ENCODE measurements around the gene APLP2. TPM values are rescaled to one million over a fixed set of nuclear protein-coding genes. Genes with fewer than 3 reads are reported as not detected.

Gene APLP2
- total and polyA plus RNA-seq, 2 experiments from 2014 or later: 322 to 362 TPM

- TF ChIP-seq, protein P1, sequence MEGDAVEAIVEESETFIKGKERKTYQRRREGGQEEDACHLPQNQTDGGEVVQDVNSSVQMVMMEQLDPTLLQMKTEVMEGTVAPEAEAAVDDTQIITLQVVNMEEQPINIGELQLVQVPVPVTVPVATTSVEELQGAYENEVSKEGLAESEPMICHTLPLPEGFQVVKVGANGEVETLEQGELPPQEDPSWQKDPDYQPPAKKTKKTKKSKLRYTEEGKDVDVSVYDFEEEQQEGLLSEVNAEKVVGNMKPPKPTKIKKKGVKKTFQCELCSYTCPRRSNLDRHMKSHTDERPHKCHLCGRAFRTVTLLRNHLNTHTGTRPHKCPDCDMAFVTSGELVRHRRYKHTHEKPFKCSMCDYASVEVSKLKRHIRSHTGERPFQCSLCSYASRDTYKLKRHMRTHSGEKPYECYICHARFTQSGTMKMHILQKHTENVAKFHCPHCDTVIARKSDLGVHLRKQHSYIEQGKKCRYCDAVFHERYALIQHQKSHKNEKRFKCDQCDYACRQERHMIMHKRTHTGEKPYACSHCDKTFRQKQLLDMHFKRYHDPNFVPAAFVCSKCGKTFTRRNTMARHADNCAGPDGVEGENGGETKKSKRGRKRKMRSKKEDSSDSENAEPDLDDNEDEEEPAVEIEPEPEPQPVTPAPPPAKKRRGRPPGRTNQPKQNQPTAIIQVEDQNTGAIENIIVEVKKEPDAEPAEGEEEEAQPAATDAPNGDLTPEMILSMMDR (conservative IDR thresholded peaks at IDR 0.05; ENCODE audit: low read depth in 2 of 2): no peak
- TF ChIP-seq ZNF114 (CRISPR knock-in tag; IDR thresholded peaks at IDR 0.05) (no peak), NANOG (IDR thresholded peaks at IDR 0.05; ENCODE audit: borderline replicate concordance) (no peak), EZH2phosphoT487 (IDR thresholded peaks at IDR 0.05; ENCODE audit: unreplicated experiment) (no peak)
- TF ChIP-seq, protein P2, sequence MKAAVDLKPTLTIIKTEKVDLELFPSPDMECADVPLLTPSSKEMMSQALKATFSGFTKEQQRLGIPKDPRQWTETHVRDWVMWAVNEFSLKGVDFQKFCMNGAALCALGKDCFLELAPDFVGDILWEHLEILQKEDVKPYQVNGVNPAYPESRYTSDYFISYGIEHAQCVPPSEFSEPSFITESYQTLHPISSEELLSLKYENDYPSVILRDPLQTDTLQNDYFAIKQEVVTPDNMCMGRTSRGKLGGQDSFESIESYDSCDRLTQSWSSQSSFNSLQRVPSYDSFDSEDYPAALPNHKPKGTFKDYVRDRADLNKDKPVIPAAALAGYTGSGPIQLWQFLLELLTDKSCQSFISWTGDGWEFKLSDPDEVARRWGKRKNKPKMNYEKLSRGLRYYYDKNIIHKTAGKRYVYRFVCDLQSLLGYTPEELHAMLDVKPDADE (IDR thresholded peaks at IDR 0.05): no peak
These were observed 29.7 kb downstream of the APLP2 start (continued) for GRCh38 chr11:130099356-130099755.

- Histone ChIP-seq H2AFZ (no peak overlapping the region), H3F3A (replicated peaks; ENCODE audit: low read depth) (no peaks in the 10 kb centered on the region), H3K4me1 (ENCODE audit: insufficient read depth) (peaks cover 11% of the 10 kb centered on the region; the same call in 1 of the 2 replicates), H3K27me3 (ENCODE audit: insufficient read depth) (no peaks in the 10 kb centered on the region), H3K36me3 (ENCODE audit: insufficient read depth) (no peaks in the 10 kb centered on the region), H3K4me2 (no peak overlapping the region), H4K20me1 (replicated peaks; ENCODE audit: insufficient read depth) (peaks cover 23% of the 10 kb centered on the region; the same call in 1 of the 2 replicates), H3K9me2 (ENCODE audit: insufficient read depth) (no peaks in the 10 kb centered on the region), H3K27ac (ENCODE audit: low read depth) (no peak overlapping the region), H3K4me3 (no peak overlapping the region), H3K79me2 (replicated peaks; ENCODE audit: insufficient read depth) (peaks cover 100% of the 10 kb centered on the region)
- Mint-ChIP-seq H3K36me3 (ENCODE audit: low read depth) (no peaks in the 10 kb centered on the region), H3K9me3 (no peaks in the 10 kb centered on the region), H3K4me3 (no peak overlapping the region), H3K27ac (no peak overlapping the region), H3K4me1 (peaks cover 26% of the 10 kb centered on the region), H3K27me3 (ENCODE audit: insufficient read depth, low read depth, poor library complexity) (no peaks in the 10 kb centered on the region)
- no peak for DNase-seq (ENCODE audit: low spot score)
- no peak for ATAC-seq
- TF ChIP-seq NANOG (IDR thresholded peaks at IDR 0.05; ENCODE audit: borderline replicate concordance) (no peak), ZNF462 (CRISPR knock-in tag; IDR thresholded peaks at IDR 0.05) (no peak)
- TF ChIP-seq, protein P3, sequence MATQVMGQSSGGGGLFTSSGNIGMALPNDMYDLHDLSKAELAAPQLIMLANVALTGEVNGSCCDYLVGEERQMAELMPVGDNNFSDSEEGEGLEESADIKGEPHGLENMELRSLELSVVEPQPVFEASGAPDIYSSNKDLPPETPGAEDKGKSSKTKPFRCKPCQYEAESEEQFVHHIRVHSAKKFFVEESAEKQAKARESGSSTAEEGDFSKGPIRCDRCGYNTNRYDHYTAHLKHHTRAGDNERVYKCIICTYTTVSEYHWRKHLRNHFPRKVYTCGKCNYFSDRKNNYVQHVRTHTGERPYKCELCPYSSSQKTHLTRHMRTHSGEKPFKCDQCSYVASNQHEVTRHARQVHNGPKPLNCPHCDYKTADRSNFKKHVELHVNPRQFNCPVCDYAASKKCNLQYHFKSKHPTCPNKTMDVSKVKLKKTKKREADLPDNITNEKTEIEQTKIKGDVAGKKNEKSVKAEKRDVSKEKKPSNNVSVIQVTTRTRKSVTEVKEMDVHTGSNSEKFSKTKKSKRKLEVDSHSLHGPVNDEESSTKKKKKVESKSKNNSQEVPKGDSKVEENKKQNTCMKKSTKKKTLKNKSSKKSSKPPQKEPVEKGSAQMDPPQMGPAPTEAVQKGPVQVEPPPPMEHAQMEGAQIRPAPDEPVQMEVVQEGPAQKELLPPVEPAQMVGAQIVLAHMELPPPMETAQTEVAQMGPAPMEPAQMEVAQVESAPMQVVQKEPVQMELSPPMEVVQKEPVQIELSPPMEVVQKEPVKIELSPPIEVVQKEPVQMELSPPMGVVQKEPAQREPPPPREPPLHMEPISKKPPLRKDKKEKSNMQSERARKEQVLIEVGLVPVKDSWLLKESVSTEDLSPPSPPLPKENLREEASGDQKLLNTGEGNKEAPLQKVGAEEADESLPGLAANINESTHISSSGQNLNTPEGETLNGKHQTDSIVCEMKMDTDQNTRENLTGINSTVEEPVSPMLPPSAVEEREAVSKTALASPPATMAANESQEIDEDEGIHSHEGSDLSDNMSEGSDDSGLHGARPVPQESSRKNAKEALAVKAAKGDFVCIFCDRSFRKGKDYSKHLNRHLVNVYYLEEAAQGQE (IDR thresholded peaks at IDR 0.05; ENCODE audit: unreplicated experiment): no peak
- TF ChIP-seq, protein P2 (IDR thresholded peaks at IDR 0.05): no peak
These were observed 30.8 kb downstream of the APLP2 start for GRCh38 chr11:130100381-130101095.

Data from GM23338 (cell line).